IPS-NIHi7 (cell line): Measurements from ENCODE around the gene KCNAB1.

ENCODE experiments used
- DNase-seq: peaks from one replicate; pipeline ENCODE4 v3.0.0; 2012; ENCODE audit warnings: mixed read lengths; ENCODE audit errors: extremely low spot score

KCNAB1 gene

DNA sequence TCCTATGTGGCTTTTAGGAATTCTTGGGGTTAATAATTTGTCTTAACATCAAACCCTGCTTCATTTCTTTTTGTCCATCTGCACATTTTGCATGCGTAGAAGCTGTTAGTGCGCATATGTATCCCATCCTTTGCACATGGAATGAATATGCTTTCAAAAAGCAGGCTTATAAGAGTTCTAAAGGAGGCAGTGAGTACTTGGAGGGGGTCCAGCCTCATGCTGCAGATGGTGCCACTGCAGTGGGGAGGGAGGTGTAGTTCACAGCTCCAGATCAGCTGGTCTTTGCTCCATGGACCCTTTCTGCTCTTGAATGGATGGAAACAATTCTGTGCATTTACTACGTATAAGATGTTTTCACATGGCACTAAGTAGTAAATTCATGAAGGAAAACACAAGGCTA is 455.3 kb downstream of the KCNAB1 start:
- DNase-seq = no peak

DNA sequence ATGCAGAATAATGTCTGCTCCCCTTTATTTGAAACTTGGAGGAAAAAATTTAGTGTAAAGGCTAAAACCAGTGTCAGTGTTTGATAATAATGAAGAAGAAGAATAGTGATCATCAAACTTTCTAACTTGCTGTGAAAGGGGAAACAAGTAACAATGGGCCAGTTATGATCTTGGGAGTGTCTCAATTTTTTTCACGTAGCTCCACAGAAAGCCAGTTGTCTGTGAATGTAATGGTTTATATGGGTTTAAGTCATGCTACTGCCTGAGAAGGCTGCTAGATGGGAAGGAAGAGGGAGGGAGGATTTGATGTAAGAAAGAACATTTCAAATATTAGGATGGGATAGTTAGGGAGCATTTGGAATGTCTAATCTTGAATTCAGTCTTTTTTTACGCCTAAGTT is 455.7 kb downstream of the KCNAB1 start:
- DNase-seq = no peak

DNA sequence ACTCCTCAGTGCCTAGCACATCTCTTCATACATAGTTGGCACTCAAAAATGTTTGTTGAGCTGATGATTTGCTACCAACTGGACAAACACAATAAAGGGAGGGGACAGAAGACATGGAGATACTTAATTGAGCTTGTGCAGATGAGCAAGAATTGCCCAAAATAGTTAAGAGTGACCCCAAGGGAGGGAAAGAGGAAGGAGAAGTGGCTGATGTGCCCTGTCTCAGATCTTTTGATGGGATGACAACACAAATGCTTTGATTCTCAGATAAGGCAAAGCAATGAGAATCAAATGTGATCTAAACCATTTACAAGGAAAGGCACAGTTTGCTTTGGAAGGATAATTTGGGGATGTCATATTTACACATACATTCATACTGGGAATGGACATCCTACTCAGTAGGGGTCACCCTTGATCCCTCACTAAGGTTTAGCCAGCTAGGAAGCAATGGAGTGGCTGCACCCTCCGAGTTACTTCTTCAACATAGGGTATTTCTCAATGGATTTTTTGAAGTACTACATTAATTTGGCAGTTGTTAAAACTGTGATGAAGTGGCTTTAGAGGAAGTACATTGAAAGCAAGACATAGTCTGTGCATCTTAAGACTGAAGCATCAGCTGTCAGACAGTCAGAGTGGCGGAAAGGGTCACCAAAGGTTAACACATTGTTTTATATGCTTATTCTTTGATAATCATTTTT is 456.4 kb downstream of the KCNAB1 start:
- no peak for DNase-seq

DNA sequence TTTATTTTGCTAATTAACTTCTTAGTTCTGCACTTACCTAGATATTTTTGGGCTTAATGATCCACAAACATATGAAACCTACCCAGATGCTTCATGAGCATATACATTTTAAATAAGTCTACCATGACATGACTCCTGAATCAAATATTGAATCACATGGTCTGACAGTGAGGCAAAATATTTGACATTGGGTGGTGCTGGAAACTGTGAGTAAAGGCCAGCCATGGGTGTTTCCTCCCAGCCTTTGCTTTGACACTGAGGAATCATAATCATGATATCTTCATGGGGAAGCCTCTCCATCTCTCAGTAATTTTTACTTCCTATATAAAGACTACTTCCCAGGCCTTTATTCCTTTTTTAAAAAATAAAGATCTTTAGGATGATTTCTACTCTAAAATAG is 457.4 kb downstream of the KCNAB1 start:
- no peak for DNase-seq

DNA sequence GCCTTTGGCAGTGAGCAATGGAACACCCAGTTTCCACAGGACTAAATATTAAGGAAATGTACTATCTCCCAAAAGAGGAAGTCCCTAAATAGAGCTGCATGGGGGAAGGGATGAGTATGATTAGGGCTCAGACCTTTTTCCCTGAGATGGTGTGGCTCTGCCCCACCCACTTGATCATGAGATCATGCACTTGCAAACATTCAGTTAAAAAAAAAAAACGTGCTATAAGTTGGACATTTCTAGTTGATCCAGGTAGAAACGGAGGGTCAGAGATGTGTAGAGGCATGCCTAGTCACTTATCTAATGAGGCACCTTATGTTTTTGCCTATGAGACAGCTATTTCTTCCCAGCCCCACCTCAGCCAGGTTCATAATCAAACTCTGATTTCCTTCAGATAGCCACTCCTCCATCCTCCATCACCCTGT is 459.1 kb downstream of the KCNAB1 start:
- no peak for DNase-seq

DNA sequence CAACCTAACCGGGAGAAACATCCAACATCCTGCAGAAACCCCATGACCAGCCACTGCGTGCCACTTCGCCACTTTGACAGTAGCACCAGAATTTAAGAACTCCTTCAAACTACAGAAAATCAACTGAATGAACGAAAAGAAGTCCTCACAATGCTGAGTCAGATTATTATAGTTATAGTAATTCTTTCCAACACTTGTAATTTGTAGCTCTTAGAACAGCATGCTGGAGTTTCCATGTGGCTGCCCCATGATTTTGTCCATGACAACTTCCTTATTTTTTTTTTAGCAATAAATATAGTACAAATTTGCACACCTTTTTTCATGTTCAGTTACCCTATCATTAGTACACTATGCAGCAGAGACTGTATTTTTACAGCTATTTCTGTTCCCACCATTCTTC is 460.7 kb downstream of the KCNAB1 start:
- no peak for DNase-seq

DNA sequence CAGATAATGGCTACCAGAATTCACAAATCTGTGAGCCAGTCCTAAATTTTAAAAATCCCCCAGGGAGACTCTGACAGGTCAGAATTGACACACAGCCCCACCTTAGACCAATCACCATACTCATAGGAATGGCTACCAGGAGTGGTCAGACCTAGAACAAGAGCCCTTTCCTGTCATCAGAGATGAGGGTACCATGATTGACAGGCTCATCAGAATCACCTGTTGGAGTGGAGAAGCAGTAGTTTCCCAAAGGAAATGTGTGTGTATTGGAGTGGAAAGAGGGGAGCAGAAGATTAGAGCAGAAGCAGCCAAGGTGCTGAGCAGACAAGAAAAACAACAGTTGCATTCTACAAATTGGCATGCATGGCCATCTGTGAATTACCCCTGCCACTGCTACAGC is 461.6 kb downstream of the KCNAB1 start:
- DNase-seq = no peak

DNA sequence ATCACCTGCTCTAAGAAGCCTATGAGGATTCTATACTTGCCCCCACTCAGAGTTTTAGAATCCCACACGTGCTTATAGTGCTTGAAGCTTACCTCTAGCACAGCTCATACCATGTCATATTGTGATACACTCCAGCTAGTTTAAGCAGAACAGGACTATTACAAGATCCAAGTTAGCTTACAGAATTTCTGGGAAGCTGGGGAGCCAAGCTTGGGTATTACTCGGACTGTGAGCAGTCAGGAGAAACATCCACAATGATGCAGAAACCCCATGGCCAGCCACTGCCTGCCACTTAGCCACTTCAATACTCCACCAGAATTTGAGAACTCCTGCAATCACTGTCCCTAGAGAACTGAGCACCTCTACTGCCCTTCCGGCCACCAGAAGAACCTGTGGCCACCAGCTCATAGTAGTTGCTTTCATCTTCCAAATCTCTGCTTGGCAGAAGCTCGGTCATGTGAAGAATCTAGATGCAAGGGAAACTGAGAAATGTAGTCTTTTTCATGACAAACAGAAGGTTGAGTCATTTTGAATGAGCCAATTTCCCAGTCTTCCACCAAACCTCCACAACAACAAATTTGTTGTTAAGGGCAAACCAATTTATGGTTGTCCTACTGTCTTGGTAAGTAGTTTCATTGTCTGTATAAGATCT is 462.3 kb downstream of the KCNAB1 start:
- no peak for DNase-seq

DNA sequence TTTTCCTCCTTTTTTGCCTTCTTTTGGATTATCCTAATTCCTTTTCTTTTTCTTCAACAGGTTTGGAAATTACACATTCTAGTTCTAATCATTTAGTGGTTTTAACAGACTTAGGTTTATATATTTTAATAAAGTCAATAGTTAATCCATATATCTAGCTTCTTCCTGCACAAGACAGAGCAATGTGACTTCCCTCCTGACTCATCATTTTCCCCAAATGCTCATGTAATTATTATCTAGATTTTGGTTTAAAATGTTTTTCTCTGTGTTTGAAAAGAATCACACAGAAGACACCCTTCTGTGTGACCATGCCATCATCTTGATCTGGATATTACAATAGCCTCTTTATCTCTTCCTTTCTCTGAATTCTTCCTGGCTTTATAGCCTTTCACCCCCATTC is 463.1 kb downstream of the KCNAB1 start:
- DNase-seq = no peak

DNA sequence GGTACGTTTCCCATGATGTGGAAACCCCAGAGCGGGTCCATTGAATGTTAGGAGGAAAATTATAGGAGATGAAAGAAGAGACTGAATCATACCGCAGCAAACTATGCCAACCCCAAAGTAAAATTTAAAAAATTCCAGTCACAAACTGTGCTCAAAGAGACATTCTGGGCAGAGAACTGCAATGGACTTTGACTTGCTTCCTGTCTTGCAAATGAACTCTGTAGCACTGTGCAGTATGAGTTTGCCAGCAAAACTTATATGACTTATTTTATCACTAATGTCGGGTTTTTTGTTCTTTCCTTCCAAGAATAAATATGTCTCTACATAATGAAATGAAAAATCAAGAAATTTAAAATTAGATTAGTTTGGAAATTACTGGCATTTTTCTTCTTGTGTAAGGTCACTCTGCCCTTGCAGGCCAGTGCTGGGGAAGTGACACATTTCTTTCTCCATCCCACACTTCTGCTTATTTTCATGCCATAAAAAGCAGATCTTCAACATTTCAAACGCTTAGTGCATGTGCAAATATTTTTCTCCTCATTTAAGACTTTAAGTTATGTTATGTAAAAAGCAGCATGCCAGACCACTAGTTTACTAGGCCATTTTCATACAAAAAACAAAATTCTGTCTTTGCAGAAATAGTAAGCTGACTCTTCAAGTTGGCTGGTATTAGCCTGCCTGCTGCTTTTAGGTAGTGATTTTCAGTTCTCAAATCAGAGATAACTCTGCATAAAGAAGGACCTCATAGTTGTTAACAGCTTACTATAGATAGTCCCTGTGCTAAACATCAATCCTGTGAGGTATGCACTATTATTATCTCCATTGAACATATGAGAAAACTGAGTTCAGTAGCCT is 466.8 kb downstream of the KCNAB1 start:
- no peak for DNase-seq

DNA sequence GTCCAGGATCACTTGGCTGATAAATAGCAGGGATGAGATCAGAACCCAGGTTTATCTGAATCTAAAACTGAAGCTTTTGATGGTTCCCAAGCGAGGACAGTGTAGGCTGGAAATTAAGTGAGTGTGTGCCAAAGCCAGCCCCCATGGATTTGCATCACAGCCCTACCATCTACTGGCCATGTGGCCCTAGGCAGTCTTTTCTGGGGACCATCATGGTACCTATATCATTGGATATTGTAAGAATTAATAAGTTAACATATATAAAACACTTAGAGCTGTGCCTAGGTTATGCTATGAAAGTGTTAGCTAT is 467.3 kb downstream of the KCNAB1 start:
- no peak for DNase-seq
